ENCODE measurements around the gene POLRMT.

DNA sequence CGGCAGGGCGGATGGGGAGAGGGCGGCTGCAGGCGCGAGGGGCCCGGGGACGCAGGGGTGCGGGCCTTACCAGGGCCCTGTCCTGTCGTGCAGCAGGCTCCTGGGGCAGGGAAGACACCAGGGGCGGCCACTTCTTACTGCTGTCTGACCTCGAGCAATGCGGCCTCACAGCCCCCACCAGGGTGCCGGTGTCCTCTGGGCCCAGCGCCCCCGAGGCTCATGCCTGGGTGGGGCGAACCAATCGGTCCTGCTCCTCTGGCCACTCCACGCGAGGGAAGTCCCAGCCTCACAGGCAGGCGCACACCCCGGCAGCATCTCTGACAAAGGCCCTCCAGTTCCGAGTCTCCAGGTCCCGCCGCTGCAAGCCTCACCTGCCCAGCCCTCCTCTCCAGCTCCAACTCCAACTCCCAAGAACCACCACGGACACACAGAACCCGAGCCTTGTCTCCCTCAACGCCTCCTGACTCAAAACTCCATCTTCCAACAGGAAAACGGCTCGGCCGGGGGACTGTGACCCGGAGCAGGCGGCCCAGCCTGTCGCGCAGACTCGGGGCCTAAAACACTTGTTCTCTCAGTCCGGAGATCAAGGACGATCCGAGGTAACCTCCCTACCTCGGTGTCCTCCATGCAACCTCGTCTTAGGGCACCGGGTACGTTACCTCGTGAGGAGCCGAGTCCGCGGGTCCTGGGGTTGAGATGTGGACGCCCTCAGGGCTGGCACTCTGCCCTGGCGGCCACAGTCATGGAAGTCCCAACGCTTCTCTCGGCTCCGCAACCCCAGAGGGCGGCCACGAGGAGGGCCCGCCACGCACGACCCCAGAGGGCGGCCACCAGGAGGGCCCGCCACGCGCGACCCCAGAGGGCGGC is 12.8 kb upstream of the POLRMT start:
- no peak for TF ChIP-seq POLR2A (IDR thresholded peaks at IDR 0.05)
- TF ChIP-seq, protein P1, sequence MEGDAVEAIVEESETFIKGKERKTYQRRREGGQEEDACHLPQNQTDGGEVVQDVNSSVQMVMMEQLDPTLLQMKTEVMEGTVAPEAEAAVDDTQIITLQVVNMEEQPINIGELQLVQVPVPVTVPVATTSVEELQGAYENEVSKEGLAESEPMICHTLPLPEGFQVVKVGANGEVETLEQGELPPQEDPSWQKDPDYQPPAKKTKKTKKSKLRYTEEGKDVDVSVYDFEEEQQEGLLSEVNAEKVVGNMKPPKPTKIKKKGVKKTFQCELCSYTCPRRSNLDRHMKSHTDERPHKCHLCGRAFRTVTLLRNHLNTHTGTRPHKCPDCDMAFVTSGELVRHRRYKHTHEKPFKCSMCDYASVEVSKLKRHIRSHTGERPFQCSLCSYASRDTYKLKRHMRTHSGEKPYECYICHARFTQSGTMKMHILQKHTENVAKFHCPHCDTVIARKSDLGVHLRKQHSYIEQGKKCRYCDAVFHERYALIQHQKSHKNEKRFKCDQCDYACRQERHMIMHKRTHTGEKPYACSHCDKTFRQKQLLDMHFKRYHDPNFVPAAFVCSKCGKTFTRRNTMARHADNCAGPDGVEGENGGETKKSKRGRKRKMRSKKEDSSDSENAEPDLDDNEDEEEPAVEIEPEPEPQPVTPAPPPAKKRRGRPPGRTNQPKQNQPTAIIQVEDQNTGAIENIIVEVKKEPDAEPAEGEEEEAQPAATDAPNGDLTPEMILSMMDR (IDR thresholded peaks at IDR 0.05): no peak

All from right lobe of liver (tissue), 4 donors.